IMR-90 (cell line): ENCODE measurements around the gene BNIP5. TPM values are rescaled to one million over a fixed set of nuclear protein-coding genes. Genes with fewer than 3 reads are reported as not detected.

Experiments used
- ATAC-seq: fragments of 200-7000 bp; cut with Tn5 transposase; 2 replicates; pipeline ENCODE4 v1.9.1; 2020; ENCODE audit warnings: low read depth, mild to moderate bottlenecking, moderate library complexity
- BruUV-seq: library from RNA; stranded (reverse); fragments of 400-500 nt; replicated peaks from 2 replicates; lab custom pipeline; 2021; lab: Mats Ljungman, UMichigan
- CTCF ChIA-PET: fragments of 300-600 bp; formaldehyde crosslinking; extraction: SDS; loops from one replicate; lab custom pipeline; 2021; ENCODE audit warnings: antibody characterized with exemption; lab: Yijun Ruan, JAX
- POLR2A ChIA-PET: fragments of 300-600 bp; sonication (Branson Sonifier 250); formaldehyde crosslinking; loops from one replicate; lab custom pipeline; 2022; ENCODE audit warnings: antibody characterized with exemption; ENCODE audit not compliant: unreplicated experiment; lab: Charles Lee
- DNase-seq: peaks from one replicate; pipeline ENCODE4 v3.0.0; 2013
- H2AFZ ChIP-seq: replicated peaks from 2 replicates; pipeline ENCODE3; 2013; ENCODE audit warnings: low read length, mild to moderate bottlenecking; ENCODE audit not compliant: poor library complexity
- H2AK5ac ChIP-seq: 2 replicates; pipeline ENCODE4 v1.6.1; 2013; ENCODE audit warnings: low read depth, low read length, inconsistent platforms
- H2AK9ac ChIP-seq: replicated peaks from 2 replicates; pipeline ENCODE3; 2013; ENCODE audit warnings: mild to moderate bottlenecking, low read depth, low read length, moderate library complexity; ENCODE audit not compliant: poor library complexity
- H2BK120ac ChIP-seq: 2 replicates; pipeline ENCODE4 v1.6.1; 2013; ENCODE audit warnings: low read depth, low read length, inconsistent platforms
- H2BK15ac ChIP-seq: 3 replicates; pipeline ENCODE4 v1.6.1; 2013; ENCODE audit warnings: low read depth, low read length, inconsistent platforms
- H2BK20ac ChIP-seq: 2 replicates; pipeline ENCODE4 v1.6.1; 2013; ENCODE audit warnings: low read depth, mild to moderate bottlenecking, inconsistent platforms, low read length, moderate library complexity
- H2BK5ac ChIP-seq: 2 replicates; pipeline ENCODE4 v1.6.1; 2013; ENCODE audit warnings: mild to moderate bottlenecking, low read depth, low read length, inconsistent platforms; ENCODE audit not compliant: poor library complexity, severe bottlenecking
- H3K14ac ChIP-seq: replicated peaks from 2 replicates; pipeline ENCODE4 v1.6.1; 2013; ENCODE audit warnings: low read depth, low read length, inconsistent platforms
- H3K18ac ChIP-seq: 2 replicates; pipeline ENCODE4 v1.6.1; 2013; ENCODE audit warnings: low read depth, low read length, control low read depth
- H3K23ac ChIP-seq: 2 replicates; pipeline ENCODE4 v1.6.1; 2013; ENCODE audit warnings: low read depth, low read length, inconsistent platforms
- H3K27ac ChIP-seq: 2 replicates; pipeline ENCODE4 v1.5.1; 2013; ENCODE audit warnings: mild to moderate bottlenecking, control low read depth, low read length; ENCODE audit not compliant: insufficient read depth
- H3K27me3 ChIP-seq: 2 replicates; pipeline ENCODE4 v1.6.1; 2013; ENCODE audit warnings: low read length; ENCODE audit not compliant: control insufficient read depth, insufficient read depth
- H3K36me3 ChIP-seq: 2 replicates; pipeline ENCODE4 v1.6.1; 2013; ENCODE audit warnings: low read length, mixed read lengths; ENCODE audit not compliant: control insufficient read depth, insufficient read depth
- H3K4ac ChIP-seq: 2 replicates; pipeline ENCODE4 v1.6.1; 2013; ENCODE audit warnings: low read depth, low read length, inconsistent platforms
- H3K4me1 ChIP-seq: 2 replicates; pipeline ENCODE4 v1.6.1; 2013; ENCODE audit warnings: low read length, mixed read lengths; ENCODE audit not compliant: control insufficient read depth, insufficient read depth
- H3K4me2 ChIP-seq: 2 replicates; pipeline ENCODE4 v1.6.1; 2013; ENCODE audit warnings: low read depth, mild to moderate bottlenecking, control low read depth, low read length, moderate library complexity
- H3K4me3 ChIP-seq: 2 replicates; pipeline ENCODE4 v1.5.1; 2013; ENCODE audit warnings: low read depth, mild to moderate bottlenecking, control low read depth, low read length, moderate library complexity; ENCODE audit not compliant: insufficient read depth
- H3K56ac ChIP-seq: 2 replicates; pipeline ENCODE4 v1.6.1; 2013; ENCODE audit warnings: low read length, inconsistent platforms; ENCODE audit not compliant: insufficient read depth; ENCODE audit errors: extremely low read depth
- H3K79me1 ChIP-seq, 2 experiments: 2 replicates each; pipeline ENCODE4 v1.6.1; 2013; ENCODE audit warnings: low read length in 2 of 2, inconsistent platforms in 1 of 2, low read depth in 1 of 2
- H3K9ac ChIP-seq: 2 replicates; pipeline ENCODE4 v1.6.1; 2013; ENCODE audit warnings: low read depth, low read length, control low read depth
- H3K9me1 ChIP-seq: 2 replicates; pipeline ENCODE4 v1.6.1; 2013; ENCODE audit warnings: low read length, inconsistent platforms; ENCODE audit not compliant: insufficient read depth
- H3K9me3 ChIP-seq: 2 replicates; pipeline ENCODE4 v1.6.1; 2013; ENCODE audit warnings: low read length; ENCODE audit not compliant: control insufficient read depth, insufficient read depth
- H4K20me1 ChIP-seq: 2 replicates; pipeline ENCODE4 v1.6.1; 2013; ENCODE audit warnings: low read length, inconsistent platforms; ENCODE audit not compliant: insufficient read depth
- H4K5ac ChIP-seq: 2 replicates; pipeline ENCODE4 v1.6.1; 2013; ENCODE audit warnings: mild to moderate bottlenecking, low read depth, low read length, control low read depth
- H4K8ac ChIP-seq, 2 experiments: 2 replicates each; pipeline ENCODE4 v1.6.1; 2013; ENCODE audit warnings: low read depth in 2 of 2, low read length in 2 of 2, control low read depth in 1 of 2, inconsistent platforms in 1 of 2
- H4K91ac ChIP-seq: 2 replicates; pipeline ENCODE4 v1.6.1; 2013; ENCODE audit warnings: low read depth, low read length, inconsistent platforms; ENCODE audit not compliant: insufficient read depth
- BHLHE40 ChIP-seq: fragments of 150-350 bp; IDR thresholded peaks from 2 replicates; pipeline ENCODE4 v1.6.1; 2016; ENCODE audit warnings: mild to moderate bottlenecking, low read depth, low read length
- CEBPB ChIP-seq: IDR thresholded peaks from 2 replicates; pipeline ENCODE4 v1.6.1; 2012; ENCODE audit warnings: low read depth, low read length, improper control_type of control experiment
- WGBS, 2 experiments: methylation state at CpG; one replicate each; pipeline versions ENCODE4 v1.1.5 to v1.1.7; 2013; ENCODE audit warnings: missing lambda C conversion rate in 2 of 2; ENCODE audit not compliant: insufficient read length in 1 of 2; ENCODE audit errors: extremely low coverage in 2 of 2; 5-methylcytosine and 5-hydroxymethylcytosine counted together
- dilution Hi-C: fragments of 300-500 bp; cut with HindIII; formaldehyde crosslinking; loops from one replicate; pipeline ENCODE4 v1.14.3; 2018; ENCODE audit warnings: low sequenced_read_pairs; ENCODE audit not compliant: unreplicated experiment
- in situ Hi-C: fragments of 300-500 bp; cut with MboI; formaldehyde crosslinking; loops from 3 replicates; pipeline ENCODE4 v1.14.3; 2019; ENCODE audit warnings: low sequenced_read_pairs, inconsistent platforms, mixed read lengths
- intact Hi-C: fragments of 100-400 bp; cut with micrococcal nuclease; formaldehyde crosslinking; loops from 2 replicates; pipeline ENCODE4 v1.10.0; 2022
- polyA plus RNA-seq, 3 experiments: library from polyadenylated mRNA; depleted of rRNA; stranded (reverse); fragments of >200 nt; gene quantifications; 2 replicates each; pipeline ENCODE4 v1.2.3, GENCODE V29; 2012; ENCODE audit warnings: low replicate concordance in 1 of 3
- total RNA-seq: library from RNA; depleted of rRNA; stranded (reverse); fragments of >200 nt; gene quantifications from 2 replicates; pipeline ENCODE4 v1.2.3, GENCODE V29; 2012

BNIP5 gene
- total and polyA plus RNA-seq, 2 of the 4 experiments (the other 2 are of a cell fraction) = not detected

DNA sequence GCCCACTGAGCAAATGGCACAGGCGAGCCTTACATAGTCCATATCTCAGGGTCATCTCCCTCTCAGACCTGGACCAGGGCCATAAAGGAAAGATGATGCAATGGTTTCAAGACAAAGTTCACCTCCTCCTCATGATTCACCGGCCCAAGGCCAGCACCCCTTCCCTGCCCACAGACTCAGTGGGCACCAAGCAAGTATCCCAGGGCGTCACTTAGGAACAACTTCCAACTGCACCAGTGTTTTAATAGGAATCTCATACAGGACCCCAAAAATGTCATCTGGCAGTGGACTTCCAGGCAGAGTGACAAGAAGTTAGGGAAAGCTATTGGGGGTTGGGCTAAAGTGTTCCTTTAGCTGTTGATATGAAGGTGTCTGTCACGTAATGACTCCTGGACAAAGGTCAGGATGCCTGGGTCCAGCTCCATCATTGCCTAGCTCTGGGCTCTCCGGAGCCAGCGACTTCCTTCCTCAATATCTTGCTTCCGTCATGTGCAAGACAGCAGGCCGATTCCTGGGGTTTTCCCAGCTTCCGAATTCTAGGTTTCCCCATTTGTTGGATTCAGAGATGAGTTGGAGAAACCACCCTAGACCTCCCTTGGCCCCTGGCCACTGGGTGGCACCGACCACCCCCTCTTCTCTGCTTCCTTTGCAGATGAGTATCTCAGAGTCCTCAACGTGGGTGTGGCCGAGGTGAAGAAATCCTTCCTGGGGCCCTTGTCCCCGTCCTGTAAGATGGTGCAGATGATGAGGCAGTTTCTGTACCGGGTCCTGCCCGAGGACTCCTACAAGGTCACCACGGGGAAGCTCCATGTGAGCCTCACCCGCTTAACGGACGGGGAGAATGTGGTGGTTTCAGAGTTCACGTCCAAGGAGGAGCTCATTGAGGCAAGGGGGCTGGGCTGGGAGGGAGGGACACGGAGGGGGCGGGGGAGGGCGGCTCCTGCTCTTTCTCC, 45.7 kb downstream of the BNIP5 start:
- Histone ChIP-seq H3K27ac (no peak overlapping the region), H4K5ac (no peak overlapping the region), H3K18ac (no peak overlapping the region), H3K9ac (no peak overlapping the region), H2AK9ac (peak overlapping the region; percentile 56), H3K9me1 (no peaks in the 10 kb centered on the region), H3K4me3 (no peak overlapping the region), H3K36me3 (no peaks in the 10 kb centered on the region), H2BK15ac (no peak overlapping the region), H3K14ac (no peak overlapping the region), H4K8ac (no peak overlapping the region), H3K23ac (no peak overlapping the region), H3K56ac (no peak overlapping the region), H3K4ac (no peak overlapping the region), H2AFZ (peak overlapping the region; percentile 16), H4K91ac (no peak overlapping the region), H3K4me1 (no peaks in the 10 kb centered on the region), H3K4me2 (no peak overlapping the region), H3K79me1 (no peaks in the 10 kb centered on the region), H2BK20ac (no peak overlapping the region), H3K27me3 (peaks cover 58% of the 10 kb centered on the region), H4K20me1 (no peaks in the 10 kb centered on the region; the same call in 1 of the 2 replicates), H2BK120ac (no peak overlapping the region), H3K9me3 (no peaks in the 10 kb centered on the region), H2BK5ac (no peak overlapping the region), H2AK5ac (no peak overlapping the region)
- DNase-seq = no peak
- ChIA-PET CTCF (no interaction called here), POLR2A (no interaction called here)
- TF ChIP-seq BHLHE40 (no peak), CEBPB (peak; percentile 74)
- dilution Hi-C loops (no loop called here), in situ Hi-C loops (no loop called here), intact Hi-C loops (no loop called here)
- no TSS peak for BruUV-seq
- no peak for ATAC-seq
- no CpG with 5 or more reads among the region's 23 CpGs for WGBS, 2 experiments
